Measurements from ENCODE around the gene PPARG. TPM values are rescaled to one million over a fixed set of nuclear protein-coding genes. Genes with fewer than 3 reads are reported as not detected.

Gene PPARG
- total RNA-seq, 4 donors from 2014 or later = 26.4 to 46.4 (median 37.4) TPM

DNA sequence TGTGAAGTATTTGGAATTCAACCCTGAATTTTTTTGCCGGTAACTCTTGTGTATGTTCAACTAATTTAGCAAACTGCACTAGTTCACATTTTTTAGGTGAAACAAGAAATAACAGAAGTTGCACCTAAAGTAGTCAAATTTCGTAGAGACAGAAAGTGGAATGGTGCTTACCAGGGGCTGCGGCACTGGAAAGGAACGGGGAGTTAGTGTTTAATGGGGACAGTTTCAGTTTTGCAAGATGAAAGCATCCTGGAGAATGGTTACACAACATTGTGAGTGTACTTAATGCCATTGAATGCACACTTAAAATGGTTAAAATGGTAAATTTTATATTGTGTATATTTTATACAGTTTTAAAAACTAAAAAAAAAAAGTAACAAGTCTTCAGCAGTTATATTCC is 27.4 kb downstream of the PPARG start:
- H3K27ac ChIP-seq = no peak overlapping the region
- H3K4me1 ChIP-seq = no peaks in the 10 kb centered on the region
- no peak for DNase-seq
- no peak overlapping the region for H3K4me3 ChIP-seq
- no peaks in the 10 kb centered on the region for H3K27me3 ChIP-seq
- TF ChIP-seq POLR2A (IDR thresholded peaks at IDR 0.05) = no peak
- TF ChIP-seq, protein P1, sequence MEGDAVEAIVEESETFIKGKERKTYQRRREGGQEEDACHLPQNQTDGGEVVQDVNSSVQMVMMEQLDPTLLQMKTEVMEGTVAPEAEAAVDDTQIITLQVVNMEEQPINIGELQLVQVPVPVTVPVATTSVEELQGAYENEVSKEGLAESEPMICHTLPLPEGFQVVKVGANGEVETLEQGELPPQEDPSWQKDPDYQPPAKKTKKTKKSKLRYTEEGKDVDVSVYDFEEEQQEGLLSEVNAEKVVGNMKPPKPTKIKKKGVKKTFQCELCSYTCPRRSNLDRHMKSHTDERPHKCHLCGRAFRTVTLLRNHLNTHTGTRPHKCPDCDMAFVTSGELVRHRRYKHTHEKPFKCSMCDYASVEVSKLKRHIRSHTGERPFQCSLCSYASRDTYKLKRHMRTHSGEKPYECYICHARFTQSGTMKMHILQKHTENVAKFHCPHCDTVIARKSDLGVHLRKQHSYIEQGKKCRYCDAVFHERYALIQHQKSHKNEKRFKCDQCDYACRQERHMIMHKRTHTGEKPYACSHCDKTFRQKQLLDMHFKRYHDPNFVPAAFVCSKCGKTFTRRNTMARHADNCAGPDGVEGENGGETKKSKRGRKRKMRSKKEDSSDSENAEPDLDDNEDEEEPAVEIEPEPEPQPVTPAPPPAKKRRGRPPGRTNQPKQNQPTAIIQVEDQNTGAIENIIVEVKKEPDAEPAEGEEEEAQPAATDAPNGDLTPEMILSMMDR (IDR thresholded peaks at IDR 0.05) = no peak
- no peaks in the 10 kb centered on the region for H3K9me3 ChIP-seq
- peaks cover 0 to 4% (median 0%) of the 10 kb centered on the region in 3 donors for H3K36me3 ChIP-seq

DNA sequence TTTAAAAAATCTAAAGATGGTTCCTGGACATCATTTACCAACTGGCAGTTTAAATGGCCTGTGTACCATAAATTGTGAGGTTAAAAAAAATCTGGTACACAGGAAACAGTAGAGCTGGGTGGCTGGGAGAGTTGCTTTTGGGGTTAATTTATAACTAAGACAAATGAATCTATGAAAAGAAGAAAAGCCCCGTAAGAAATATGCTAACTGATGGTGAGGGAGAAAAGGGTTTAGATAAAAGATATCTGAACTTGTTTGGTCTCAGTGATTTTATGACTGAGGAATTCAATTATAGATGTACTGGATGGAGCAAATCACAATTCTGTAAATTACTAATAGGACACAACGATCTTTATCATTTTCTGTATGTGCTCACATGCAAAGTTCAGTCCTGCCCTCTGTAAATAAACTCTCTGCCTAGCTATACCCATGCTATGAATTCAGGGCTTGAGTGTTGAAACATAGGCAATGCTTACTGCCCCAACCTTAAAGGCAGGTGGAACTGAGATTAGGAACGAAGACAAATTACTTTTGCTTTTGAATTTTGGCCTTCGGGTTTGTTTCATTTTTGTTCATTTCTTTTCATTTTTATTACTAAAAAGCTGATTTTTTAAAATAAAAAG is 28.0 kb downstream of the PPARG start:
- TF ChIP-seq, protein P1 (IDR thresholded peaks at IDR 0.05) = no peak
- TF ChIP-seq POLR2A (IDR thresholded peaks at IDR 0.05) = no peak
- Histone ChIP-seq H3K27ac (no peak overlapping the region), H3K36me3 (peaks cover 0 to 4% (median 0%) of the 10 kb centered on the region in 3 donors), H3K4me1 (no peaks in the 10 kb centered on the region), H3K4me3 (no peak overlapping the region), H3K27me3 (no peaks in the 10 kb centered on the region), H3K9me3 (no peaks in the 10 kb centered on the region)
- no peak for DNase-seq

DNA sequence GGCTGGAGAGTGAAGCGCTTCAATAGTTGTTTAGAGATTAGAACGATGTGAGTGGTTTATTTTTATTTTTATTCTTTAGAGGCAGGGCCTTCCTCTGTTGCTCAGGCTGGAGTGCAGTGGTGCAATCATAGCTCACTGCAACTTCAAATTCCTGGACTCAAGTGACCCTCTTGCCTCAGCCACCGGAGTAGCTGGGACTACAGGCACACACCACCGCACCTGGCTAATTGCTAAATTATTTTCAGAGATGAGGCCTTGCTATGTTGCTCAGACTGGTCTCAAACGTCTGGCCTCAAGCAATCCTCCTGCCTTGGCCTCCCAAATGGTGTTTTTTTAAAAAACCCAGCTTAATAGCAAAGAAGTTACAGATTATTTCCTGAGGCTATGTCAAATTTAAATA is 29.0 kb downstream of the PPARG start:
- DNase-seq = no peak
- Histone ChIP-seq H3K4me3 (no peak overlapping the region), H3K27me3 (no peaks in the 10 kb centered on the region), H3K36me3 (peaks cover 0 to 4% (median 0%) of the 10 kb centered on the region in 3 donors), H3K9me3 (no peaks in the 10 kb centered on the region), H3K27ac (no peak overlapping the region), H3K4me1 (no peaks in the 10 kb centered on the region)
- TF ChIP-seq, protein P1 (IDR thresholded peaks at IDR 0.05) = no peak
- no peak for TF ChIP-seq POLR2A (IDR thresholded peaks at IDR 0.05)

DNA sequence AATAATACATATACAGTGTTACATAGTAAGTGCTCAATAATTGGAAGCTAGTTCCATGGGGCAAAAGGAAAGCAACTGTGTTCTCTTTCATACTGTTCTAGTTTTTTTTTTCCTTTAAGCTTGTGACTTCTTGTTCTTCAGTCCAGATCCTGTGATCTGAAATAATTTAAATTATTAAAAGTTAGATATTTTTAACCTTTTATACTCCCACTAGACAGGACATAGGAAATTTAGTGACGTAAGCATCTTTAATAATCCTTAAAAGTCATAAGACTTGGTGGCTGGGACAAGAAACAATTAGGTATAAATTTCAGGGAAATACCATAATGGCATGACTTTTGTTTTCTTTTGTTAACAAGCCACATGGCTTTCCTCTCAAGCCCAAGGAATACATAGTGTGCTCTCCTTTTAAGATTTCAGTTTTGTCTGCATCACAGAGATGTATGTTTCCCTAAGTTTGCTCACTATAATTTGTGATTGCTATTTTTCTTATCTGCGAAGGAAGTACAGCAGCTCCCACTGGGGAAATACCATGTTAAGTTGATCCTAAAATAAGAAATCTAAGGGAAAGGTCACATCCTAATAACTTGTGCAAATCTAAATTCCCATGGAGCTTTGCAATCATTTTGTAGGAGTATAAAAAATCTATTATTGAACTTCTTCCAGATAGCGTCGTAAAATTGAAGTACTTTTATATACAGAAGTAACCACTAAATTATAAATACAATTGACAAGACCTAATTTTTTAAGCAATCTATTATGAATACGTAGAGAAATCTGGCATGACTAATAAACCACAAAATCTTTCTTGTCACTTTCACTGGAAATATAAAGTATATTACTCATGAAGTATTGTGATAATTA is 30.1 kb downstream of the PPARG start:
- no peak for DNase-seq
- no peaks in the 10 kb centered on the region for H3K27me3 ChIP-seq
- TF ChIP-seq POLR2A (IDR thresholded peaks at IDR 0.05) = no peak
- TF ChIP-seq, protein P1 (IDR thresholded peaks at IDR 0.05) = no peak
- H3K4me1 ChIP-seq = no peaks in the 10 kb centered on the region
- H3K4me3 ChIP-seq = no peak overlapping the region
- H3K9me3 ChIP-seq = no peaks in the 10 kb centered on the region
- peaks cover 0 to 4% (median 0%) of the 10 kb centered on the region in 3 donors for H3K36me3 ChIP-seq
- H3K27ac ChIP-seq = no peak overlapping the region

DNA sequence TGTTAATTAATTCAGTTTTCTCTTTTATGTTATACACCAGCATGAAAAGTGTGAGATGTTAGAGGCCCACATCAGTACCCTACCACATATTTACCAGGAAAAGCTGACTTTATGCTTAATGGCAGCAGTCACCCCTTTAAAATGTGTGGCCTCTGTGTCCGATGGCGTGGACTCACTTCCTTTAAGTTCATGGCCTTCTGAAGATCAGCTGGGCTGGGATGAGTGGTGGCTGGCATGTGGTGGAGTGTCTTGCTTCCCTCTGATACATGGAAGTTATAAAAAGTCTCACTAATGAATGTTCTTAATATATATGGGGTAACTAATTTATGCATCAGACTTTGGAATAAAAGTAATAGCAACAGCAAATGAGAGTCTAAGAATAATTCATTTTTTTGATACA is 32.1 kb downstream of the PPARG start:
- Histone ChIP-seq H3K4me3 (no peak overlapping the region), H3K36me3 (no peaks in the 10 kb centered on the region), H3K9me3 (no peaks in the 10 kb centered on the region), H3K4me1 (no peaks in the 10 kb centered on the region), H3K27me3 (no peaks in the 10 kb centered on the region), H3K27ac (no peak overlapping the region)
- TF ChIP-seq POLR2A (IDR thresholded peaks at IDR 0.05) = no peak
- TF ChIP-seq, protein P1 (IDR thresholded peaks at IDR 0.05) = no peak
- DNase-seq = no peak

All from Peyer's patch (tissue), 4 donors.